GM19455 (cell line): ENCODE data around the gene CYBA.

Experiments
- ATAC-seq: cut with Tn5 transposase; IDR thresholded peaks from one replicate; pipeline ENCODE4 v1.9.1; 2021; ENCODE audit not compliant: unreplicated experiment

CYBA gene

GRCh38 chr16:88650749-88651275, at the start of gene CYBA:
TSS of gene CYBA (minus strand) at chr16:88651053. CDS start at chr16:88651013, 40 bp downstream.
- ATAC-seq, result peak; percentile 77

GRCh38 chr16:88700322-88700635, 49.4 kb upstream of the CYBA start:
- ATAC-seq, result no peak

GRCh38 chr16:88699180-88699579, 48.3 kb upstream of the CYBA start:
- no peak for ATAC-seq

- no peak for ATAC-seq
Measured at GRCh38 chr16:88698646-88699045, 47.8 kb upstream of the CYBA start.

GRCh38 chr16:88697831-88698615, 47.2 kb upstream of the CYBA start:
- no peak for ATAC-seq

GRCh38 chr16:88697116-88697830, 46.4 kb upstream of the CYBA start:
- no peak for ATAC-seq

GRCh38 chr16:88696441-88696840, 45.6 kb upstream of the CYBA start:
- no peak for ATAC-seq

GRCh38 chr16:88695753-88696152, 44.9 kb upstream of the CYBA start:
- ATAC-seq, result no peak

GRCh38 chr16:88695218-88695617, 44.4 kb upstream of the CYBA start:
- ATAC-seq, result no peak

- no peak for ATAC-seq
Measured at GRCh38 chr16:88694221-88695087, 43.6 kb upstream of the CYBA start.

GRCh38 chr16:88693420-88694177, 42.7 kb upstream of the CYBA start:
- no peak for ATAC-seq

- ATAC-seq, result no peak
Measured at GRCh38 chr16:88692861-88693260, 42.0 kb upstream of the CYBA start.

- no peak for ATAC-seq
Measured at GRCh38 chr16:88691924-88692560, 41.2 kb upstream of the CYBA start.

GRCh38 chr16:88691129-88691813, 40.4 kb upstream of the CYBA start:
- ATAC-seq, result no peak

- no peak for ATAC-seq
Measured at GRCh38 chr16:88690341-88691128, 39.7 kb upstream of the CYBA start.

- no peak for ATAC-seq
Measured at GRCh38 chr16:88688013-88688778, 37.3 kb upstream of the CYBA start.

- ATAC-seq, result no peak
Measured at GRCh38 chr16:88687676-88688012, 36.8 kb upstream of the CYBA start.

GRCh38 chr16:88687254-88687576, 36.4 kb upstream of the CYBA start:
- ATAC-seq, result no peak
